GM21367 (cell line): ENCODE results near the gene PTPRK.

Experiments
- ATAC-seq: cut with Tn5 transposase; IDR thresholded peaks from one replicate; pipeline ENCODE4 v1.9.1; 2021; ENCODE audit not compliant: unreplicated experiment

The PTPRK gene

DNA sequence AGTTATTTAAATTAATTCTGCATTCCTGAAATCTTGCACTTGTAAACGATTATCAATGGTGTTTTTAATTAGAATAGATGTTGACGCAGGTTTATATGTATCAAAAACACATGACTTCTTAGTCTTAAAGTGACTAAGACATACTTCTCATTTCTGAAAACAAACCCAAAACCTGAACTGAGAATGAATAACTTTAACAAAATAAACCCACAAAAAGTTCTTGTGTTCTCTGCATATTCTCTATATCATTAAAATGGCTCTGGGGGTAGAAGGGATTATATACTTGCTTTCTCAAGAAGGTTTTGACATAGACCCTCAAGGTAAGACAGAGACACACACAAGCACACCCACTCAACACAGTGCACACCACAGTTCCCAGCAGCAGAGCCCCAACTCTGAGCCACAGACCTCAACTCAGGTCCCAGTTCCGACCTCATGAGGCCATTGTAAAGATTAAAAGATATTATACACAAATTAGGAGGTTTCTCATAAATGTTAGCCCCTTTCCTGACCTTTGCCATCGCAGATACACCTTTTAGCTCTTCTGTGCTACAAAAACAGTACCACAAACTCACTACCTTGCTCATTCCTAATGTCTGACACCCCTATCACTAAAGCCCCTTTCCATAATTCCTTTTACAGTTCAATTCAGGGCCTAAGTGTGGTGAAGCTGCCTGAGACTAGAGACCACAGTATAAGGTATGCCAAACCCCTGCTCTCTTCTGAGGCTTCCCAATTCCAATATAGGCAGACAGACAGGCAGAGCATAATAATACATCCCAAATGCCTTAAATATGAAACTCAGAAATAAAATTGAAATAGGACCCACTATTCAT, 267.8 kb downstream of the PTPRK start:
- ATAC-seq: no peak

DNA sequence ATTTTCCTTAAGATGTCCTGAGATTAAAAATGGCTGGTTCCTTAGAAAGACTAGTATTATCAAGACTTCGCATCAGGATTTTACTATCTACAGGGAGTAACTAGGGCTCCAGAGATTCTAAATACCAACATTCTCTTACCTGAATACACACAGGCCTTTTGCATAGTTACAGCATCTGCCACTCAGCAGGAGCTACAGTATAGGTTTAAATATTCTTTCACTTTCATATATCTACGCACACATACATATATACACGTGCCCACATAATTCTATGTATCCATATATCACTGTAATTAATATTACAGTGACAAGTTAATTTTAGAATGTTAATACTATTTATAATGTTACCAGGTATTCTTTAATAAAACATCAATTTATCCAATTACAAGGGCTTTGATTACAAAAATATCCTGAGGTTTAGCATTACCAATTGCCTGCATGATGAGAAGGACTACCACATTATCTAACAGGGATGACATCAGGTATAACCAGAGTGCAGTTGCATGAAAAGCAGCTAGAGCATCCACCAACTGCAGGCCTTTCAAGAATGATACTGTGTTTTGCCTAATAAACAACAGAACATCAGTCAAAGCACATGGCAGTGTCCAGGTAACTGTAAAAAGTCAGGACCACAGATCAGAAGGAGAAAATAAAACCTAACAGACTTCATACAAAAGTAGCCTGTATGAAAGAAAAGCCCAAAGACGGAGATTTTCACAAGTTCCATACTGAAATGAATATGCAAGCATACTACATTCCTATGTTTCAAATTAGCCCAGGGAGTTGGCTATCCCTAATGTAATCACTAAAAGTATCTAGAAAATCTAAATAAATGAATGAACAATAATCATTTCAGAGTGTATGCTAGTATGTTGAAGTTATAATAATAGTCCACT, 268.7 kb downstream of the PTPRK start:
- no peak for ATAC-seq

DNA sequence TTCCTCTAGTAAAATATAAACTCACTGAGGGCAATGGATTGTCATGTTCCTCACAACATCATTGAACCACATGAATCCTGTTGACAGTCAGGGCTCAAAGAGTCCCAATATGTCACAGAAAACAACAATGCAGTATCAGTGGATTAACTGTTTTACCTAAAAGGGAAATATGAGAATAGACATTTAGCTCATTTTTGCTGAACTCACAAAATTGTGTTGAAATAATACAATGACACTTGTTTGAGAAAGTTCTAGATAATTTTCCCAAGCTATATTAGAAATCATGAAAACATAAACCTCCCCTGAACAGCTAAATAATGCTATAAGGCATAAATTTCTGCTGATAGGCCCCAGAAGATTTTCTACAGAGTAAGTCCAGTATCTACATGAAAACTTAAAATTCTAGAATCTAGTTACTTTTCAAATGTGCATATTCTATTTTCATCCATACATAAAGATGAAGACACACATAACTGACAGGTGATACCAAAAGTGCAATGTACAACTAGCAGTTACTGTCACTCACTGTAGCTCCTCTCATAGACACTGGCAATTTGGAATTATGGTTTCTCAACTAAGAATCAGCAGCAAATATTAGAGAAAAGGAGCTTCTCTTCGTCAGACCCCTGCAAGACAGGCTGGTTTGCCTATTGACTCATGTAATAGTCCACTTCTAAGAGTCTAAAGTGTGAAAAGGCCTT, 269.9 kb downstream of the PTPRK start:
- ATAC-seq: no peak

DNA sequence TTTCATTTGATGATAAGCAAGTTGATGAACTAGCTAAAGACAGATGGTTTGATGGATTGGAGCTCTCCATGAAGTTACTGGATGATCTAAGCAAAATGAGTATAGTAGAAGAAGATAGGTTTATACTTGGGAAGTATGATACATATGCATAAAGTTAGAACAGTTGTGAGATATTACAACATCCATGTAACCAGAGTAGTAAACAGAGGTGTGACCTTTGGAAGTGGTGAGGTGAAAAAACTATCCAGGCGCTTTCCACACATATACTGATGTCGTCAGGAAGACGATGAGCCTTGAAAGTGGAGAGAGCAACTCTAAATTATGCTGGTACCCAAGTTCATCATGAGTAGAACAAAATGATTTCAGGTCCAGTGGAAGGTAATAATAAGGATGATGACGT, 271.0 kb downstream of the PTPRK start:
- no peak for ATAC-seq

DNA sequence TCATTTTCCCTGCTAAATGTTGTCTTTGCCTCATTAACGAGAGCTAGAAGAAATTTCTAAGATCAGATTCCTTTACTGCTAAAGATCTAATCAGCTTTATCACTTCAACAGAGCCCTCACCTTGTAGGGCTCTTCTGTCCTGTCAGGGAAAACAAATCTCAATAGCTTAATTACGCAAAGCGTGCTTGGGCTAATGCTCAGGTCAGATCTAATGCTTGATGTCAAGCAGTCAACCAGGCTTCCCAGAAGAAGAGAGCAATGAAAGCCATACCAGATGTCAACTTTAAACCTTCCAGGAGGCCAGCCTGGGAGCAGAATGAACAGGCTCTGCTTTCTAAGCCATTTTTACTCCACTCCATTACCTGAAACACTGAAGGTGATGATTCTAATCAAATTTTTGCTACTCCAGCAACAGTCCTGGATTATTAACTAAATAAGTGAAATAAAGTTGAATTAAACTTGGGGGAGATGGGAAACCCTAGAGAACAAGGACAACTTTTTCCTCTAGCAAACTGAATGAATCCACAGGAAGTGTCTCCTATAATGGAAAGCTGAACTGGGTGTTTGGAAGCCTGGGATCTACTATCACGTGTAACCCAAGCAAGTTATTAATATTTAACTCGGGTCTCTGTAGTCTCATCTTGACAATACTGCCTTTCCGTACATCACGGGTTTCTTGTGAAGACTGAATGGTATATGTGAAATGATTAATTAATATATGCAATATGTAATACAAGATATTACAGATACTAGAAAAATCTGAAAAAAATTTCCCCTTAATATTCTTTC, 273.7 kb downstream of the PTPRK start:
- ATAC-seq: no peak

DNA sequence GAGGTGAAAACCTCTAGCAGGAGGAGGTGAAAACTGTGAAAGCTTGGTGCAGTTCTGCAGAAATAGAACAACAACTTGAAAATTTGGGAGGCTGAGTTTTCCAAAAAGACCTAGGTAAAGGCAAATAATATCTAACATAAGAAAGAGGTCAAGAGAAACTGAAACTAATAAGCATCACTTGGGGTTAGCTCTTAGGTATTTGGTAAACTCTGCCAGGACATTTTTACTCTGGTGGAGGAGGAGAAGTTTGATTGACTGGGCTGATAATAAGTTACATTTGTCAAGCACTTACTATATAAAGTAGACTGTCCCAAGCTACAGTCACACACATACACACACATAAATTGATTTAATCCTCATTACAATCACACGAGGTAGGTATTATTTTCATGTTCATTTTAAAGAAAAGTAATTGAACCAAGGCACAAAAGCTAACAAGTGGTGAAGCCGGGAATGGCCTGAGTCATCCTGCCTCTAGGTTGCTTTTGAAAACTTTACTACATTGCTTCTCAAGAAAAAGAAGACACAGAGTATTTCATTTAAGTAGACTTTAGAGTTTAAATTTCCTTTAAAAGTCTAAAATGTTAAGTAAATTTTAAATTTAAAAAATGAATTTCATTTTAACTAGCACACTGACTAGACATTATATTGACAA, 275.5 kb downstream of the PTPRK start:
- no peak for ATAC-seq

DNA sequence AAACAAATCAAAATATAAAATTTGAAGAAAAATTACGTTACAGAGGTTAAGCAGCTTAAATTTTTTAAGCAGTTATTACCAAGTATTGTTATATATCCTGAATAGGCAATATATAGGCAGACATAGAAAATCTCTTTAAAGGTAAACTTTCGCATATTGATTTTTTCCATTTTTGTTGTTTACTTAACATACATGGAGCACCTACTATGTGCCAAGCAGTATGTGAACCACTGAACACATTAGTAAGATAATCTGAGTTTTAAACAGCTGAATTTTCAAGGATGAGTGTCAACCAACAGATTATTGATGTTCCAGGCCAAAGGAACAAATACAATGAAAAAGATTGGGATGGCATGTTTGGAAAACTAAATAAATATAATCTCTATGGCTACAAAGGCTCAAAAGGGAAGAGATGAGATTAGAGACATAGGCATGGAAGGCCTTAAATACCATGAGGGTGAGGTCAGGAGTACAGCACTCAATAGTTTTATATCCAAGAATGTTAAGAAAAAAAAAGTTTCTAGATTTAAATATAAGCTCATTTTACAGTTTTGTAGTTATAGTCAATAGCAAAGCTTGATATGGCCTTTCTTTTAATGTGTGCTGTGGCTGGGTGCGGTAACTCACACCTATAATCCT, 277.5 kb downstream of the PTPRK start:
- ATAC-seq: no peak

DNA sequence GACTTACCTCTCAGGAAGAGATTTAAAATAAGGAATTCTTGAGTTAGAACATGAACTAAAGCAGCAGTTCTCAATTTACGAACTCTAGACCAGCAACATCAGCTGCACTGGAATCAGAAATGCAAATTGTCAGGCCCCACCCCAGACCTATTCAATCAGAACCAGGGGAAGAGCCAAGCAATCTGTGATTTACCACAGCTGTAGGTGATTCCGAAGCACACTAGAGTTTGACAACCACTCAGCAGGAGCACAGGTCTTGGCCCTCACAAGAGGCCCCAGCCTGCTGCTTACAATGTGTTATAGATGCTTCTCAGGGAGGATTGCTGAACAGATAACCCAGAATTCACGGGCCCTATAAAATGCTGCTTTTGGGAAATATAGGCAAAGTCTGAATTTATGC, 279.2 kb downstream of the PTPRK start:
- peak; percentile 56 for ATAC-seq

DNA sequence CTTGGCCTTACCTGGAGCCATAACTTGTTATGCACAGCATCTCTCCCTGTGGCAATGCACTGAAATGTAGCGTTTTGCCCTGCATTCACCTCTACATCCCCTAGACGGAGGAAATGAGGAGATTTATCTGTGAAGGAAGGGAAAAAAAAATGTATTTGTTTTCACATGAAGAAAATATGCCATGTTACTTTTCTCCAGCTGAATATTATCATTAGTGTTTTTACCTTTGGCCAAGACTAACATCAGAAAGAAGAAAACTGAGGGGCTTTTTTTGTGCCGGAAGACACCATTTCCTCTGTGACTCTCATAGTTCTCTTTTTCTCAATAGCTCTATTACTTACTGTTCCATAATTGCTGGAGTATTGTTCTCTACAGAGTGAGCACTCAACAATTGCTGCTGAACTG, 280.4 kb downstream of the PTPRK start:
- peak; percentile 69 for ATAC-seq

DNA sequence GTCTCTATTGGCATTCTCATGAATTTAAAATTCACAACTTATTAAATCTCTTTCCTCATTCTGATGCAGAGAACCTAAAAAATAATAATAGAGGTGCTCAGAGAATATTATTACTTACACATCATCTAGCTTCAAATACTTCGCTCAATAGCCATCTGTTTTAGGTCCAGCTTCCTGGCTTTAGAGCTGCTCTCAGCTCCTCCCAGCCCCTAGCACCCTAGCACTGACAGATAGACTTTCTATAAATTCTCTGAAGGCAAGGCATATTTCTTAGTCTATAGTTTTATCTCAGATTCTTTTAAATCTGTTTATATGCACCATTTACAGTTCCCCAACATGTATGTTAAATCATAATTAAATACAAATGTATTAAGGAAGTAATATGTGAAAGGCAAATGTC, 281.3 kb downstream of the PTPRK start:
- no peak for ATAC-seq

DNA sequence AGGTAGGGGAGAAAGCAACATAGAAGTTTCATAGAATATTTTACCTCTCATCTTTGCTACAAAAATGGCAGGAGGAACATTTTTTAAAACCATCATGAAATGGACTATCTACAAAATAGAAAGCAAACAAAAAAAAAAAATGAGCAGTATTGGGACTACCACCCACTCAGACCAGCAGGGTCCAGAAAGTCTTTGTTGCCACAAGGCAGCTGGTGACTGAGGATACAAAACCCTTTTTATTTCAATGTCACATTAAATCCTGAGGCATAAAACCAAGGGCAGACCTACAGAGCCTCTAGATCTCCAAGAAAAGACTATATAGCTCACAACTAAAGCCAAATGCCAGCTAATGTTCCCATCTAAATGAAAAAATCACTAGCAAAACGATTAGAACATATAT, 282.2 kb downstream of the PTPRK start:
- no peak for ATAC-seq

DNA sequence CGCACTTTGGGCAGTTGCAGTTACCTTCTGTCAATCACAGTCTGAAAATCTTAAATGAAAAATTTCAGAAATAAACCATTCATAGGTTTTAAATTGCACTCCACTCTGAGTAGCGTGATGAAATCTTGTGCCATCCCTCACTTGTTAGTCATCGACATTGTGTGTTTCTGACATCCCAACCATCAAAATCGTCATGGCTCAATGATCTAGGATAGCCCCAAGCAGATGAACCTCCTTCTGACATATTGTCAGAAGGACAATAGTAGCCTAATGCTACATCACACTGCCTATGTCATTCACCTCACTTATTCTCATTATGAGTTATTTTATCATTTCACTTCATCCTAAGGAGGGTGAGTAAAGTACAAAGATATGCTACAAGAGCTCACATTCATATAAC, 284.8 kb downstream of the PTPRK start:
- ATAC-seq: no peak

DNA sequence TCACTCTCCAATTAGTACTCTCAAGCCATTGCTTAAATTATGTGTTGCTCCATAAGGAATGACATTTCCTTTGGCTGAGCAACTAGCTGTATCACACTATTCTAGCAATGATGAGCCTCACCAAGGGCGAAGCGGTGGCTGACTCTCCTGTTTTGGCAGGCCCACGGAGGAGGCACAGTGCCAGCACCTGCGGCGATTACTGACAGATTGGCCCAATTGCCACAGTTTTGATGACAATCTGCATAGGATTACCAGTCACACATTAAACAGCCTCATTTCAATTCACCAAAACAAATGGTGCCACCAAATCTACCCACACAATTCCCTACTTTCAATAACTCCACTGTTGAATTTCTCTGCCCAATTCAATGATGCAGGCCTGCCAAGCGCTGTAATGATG, 286.9 kb downstream of the PTPRK start:
- no peak for ATAC-seq

DNA sequence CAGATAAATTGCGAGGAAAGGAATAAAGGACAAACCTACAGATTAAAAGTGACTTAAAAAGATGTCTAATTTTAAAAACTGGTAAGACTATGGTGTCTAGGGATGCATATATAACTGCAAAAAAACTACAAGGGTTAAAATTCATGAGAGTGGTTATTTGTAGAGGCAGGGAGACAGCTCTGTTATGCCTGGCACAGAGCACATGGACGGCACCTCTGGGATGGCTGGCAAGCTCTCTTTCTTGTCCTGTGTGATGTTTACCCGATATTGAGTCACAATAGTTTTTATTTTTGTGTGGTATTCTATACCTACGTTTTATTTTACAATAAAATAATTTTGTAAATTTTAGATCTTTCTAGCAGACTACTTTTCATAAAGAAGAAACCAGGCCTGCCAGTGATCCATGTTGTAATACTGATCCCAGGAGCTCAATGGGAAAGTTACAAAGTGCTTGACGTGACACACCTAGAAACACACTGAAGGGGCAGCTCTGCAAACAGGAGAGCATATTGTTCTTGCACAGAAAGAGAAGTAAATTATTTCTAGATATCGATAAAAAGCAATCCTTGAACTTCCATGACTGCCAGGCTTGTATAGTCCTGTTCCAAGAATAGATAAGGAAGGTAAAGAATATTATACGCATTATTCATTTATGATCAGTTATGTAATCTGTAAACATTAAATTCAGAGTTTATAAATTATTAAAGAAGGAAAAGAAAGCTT, 290.0 kb downstream of the PTPRK start:
- ATAC-seq: no peak

DNA sequence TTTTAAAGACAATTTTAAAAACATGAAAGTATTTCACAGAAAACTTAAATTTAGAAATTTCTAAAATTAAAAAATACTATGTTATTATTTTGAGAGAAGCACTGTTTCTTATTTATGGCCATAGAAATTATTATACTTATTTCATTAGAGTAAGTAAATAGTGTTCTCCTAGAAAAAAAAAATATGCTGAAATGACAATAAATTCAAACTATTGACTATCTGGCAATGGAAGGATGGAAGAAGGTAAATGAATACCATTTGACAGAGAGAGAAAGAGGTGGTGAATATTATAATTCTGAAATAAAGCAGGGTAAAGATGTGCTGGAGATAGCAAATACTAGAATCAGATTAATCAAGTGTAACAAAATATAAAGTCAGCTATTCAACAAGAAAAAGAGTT, 294.8 kb downstream of the PTPRK start:
- ATAC-seq: no peak

DNA sequence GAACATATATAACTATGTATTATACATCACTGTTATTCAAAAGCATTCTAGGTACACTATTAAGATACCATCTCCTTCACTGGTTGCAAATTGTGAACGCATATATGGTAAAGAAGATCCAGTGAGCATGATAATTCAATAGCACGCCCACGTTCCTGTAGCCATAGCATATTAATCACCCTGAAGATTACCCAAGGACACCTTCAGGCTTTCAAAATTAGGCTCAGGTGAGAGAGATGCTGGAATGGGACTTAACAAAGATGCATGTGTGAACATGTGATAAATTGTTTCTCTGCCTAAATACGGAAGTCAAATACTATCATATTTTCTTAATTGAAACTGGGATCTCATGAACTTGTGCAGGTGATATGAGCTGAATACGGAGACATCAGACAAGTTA, 303.5 kb downstream of the PTPRK start:
- ATAC-seq: no peak

DNA sequence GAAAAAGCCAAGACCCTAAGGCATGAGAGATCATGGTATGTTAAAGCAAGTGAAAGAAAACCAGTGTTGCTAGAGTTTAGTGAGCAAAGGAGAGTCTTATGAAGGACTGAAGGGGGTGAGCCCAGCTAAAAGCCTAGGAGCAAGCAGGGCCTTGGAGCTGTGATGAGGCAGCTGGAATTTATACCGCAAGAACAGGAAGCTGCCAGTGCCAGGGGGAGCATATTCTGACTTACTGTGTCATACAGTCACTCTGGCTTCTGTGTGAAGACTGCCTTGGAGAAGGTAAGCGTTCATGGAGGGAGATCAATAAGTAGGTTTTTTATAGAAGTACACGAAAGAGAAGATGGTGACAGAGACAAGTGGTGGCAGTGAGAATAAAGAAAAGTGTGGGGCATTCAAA, 310.6 kb downstream of the PTPRK start:
- ATAC-seq: no peak

DNA sequence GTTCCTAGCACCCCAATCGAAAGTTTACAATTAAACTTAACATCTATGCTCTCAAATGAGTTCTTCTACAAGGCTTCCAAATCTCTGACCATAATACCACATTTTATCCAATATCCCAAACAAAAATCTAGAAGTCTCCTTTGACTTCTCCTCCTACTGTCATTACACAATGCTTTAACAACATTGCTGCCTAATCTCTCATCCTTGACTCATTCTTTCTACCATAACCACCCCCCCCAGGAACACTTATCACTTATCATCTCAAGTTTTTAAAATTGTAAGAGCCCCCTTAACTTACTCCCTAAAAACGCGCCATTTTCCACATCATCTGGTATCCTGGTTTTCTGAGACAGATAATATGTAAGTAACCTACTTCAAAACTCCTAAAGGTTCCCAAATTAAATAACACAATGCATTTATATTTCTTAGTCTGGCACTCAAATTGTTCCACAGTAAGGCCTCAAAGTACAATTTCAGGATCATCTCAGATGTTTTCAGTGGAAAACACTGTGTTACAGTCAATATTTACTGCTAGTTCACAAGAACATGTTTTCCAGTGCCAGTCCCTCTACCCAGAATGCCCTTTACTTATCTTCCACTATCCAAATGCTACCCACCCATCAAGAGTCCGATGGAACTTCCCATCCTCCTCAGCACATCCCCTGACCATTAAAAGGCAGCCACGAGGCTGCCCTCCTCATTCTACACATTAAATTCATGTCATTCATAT, 311.4 kb downstream of the PTPRK start:
- ATAC-seq: no peak
